GM23338 (cell line): ENCODE data around the gene APOA1.

Source experiments
- CREB1 ChIP-seq: fragments of 250-450 bp; sonication (Bioruptor Pico); IDR thresholded peaks from 2 replicates; pipeline ENCODE4 v1.5.0; 2020; ENCODE audit warnings: low read depth, mild to moderate bottlenecking, moderate library complexity
- EZH2 ChIP-seq: fragments of 200-600 bp; sonication (generic); IDR thresholded peaks from one replicate; pipeline ENCODE4 v1.8.0; 2017; ENCODE audit warnings: antibody characterized with exemption, mild to moderate bottlenecking, low read depth; ENCODE audit not compliant: unreplicated experiment
- EZH2phosphoT487 ChIP-seq: fragments of 200-600 bp; sonication (generic); IDR thresholded peaks from one replicate; pipeline ENCODE4 v1.8.1; 2018; ENCODE audit warnings: antibody characterized with exemption; ENCODE audit not compliant: unreplicated experiment
- JUNB ChIP-seq: IDR thresholded peaks from one replicate; pipeline ENCODE4 v1.6.1; 2016; ENCODE audit warnings: antibody characterized with exemption; ENCODE audit not compliant: unreplicated experiment
- POLR2AphosphoS5 ChIP-seq: IDR thresholded peaks from 2 replicates; pipeline ENCODE4 v1.6.1; 2016; ENCODE audit warnings: antibody characterized with exemption, low read depth
- ZNF114 ChIP-seq: fragments of 250-450 bp; sonication (Bioruptor Pico); IDR thresholded peaks from 2 replicates; pipeline ENCODE4 v1.5.0; 2020; ENCODE audit warnings: mild to moderate bottlenecking, moderate library complexity
- ZNF462 ChIP-seq: fragments of 250-450 bp; sonication (Bioruptor Pico); IDR thresholded peaks from 2 replicates; pipeline ENCODE4 v1.5.0; 2020; ENCODE audit warnings: mild to moderate bottlenecking, moderate library complexity
- TF ChIP-seq, protein P1 (sequence below), 2 experiments: fragments of 200-600 bp in 1 of 2; sonication (generic) in 1 of 2; conservative IDR thresholded peaks; 2 replicates each; pipeline versions ENCODE4 v1.5.1 to v1.6.1; 2016 to 2017; ENCODE audit warnings: antibody characterized with exemption in 2 of 2, low read depth in 2 of 2, mild to moderate bottlenecking in 2 of 2, moderate library complexity in 1 of 2
- TF ChIP-seq, protein P2 (sequence below): IDR thresholded peaks from one replicate; pipeline ENCODE4 v1.6.1; 2018; ENCODE audit warnings: antibody characterized with exemption; ENCODE audit not compliant: unreplicated experiment

DNA sequence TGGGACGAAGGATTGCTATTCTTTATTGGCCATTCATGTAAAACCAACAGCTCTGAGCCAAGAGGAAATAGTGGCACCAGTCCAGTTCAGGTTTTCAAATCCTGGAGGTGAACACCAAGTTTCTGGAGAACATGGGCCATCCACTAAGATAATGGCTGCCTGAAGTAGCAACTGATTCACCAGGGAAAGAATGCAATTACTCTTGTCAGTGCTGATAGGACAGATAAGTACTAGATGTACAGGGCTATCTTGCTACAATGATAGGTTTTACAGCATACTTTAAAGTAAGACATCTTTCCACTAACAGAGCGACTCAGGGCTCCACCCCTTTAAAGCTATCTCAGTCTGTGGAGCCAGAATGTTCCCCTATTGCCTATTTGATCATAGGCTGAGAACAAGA, 36.8 kb upstream of the APOA1 start:
- no peak for TF ChIP-seq CREB1
- TF ChIP-seq, protein P1, sequence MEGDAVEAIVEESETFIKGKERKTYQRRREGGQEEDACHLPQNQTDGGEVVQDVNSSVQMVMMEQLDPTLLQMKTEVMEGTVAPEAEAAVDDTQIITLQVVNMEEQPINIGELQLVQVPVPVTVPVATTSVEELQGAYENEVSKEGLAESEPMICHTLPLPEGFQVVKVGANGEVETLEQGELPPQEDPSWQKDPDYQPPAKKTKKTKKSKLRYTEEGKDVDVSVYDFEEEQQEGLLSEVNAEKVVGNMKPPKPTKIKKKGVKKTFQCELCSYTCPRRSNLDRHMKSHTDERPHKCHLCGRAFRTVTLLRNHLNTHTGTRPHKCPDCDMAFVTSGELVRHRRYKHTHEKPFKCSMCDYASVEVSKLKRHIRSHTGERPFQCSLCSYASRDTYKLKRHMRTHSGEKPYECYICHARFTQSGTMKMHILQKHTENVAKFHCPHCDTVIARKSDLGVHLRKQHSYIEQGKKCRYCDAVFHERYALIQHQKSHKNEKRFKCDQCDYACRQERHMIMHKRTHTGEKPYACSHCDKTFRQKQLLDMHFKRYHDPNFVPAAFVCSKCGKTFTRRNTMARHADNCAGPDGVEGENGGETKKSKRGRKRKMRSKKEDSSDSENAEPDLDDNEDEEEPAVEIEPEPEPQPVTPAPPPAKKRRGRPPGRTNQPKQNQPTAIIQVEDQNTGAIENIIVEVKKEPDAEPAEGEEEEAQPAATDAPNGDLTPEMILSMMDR (conservative IDR thresholded peaks at IDR 0.05; ENCODE audit: low read depth in 2 of 2): no peak
- TF ChIP-seq, protein P2, sequence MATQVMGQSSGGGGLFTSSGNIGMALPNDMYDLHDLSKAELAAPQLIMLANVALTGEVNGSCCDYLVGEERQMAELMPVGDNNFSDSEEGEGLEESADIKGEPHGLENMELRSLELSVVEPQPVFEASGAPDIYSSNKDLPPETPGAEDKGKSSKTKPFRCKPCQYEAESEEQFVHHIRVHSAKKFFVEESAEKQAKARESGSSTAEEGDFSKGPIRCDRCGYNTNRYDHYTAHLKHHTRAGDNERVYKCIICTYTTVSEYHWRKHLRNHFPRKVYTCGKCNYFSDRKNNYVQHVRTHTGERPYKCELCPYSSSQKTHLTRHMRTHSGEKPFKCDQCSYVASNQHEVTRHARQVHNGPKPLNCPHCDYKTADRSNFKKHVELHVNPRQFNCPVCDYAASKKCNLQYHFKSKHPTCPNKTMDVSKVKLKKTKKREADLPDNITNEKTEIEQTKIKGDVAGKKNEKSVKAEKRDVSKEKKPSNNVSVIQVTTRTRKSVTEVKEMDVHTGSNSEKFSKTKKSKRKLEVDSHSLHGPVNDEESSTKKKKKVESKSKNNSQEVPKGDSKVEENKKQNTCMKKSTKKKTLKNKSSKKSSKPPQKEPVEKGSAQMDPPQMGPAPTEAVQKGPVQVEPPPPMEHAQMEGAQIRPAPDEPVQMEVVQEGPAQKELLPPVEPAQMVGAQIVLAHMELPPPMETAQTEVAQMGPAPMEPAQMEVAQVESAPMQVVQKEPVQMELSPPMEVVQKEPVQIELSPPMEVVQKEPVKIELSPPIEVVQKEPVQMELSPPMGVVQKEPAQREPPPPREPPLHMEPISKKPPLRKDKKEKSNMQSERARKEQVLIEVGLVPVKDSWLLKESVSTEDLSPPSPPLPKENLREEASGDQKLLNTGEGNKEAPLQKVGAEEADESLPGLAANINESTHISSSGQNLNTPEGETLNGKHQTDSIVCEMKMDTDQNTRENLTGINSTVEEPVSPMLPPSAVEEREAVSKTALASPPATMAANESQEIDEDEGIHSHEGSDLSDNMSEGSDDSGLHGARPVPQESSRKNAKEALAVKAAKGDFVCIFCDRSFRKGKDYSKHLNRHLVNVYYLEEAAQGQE: no peak
- TF ChIP-seq EZH2: no peak
- TF ChIP-seq JUNB: no peak
- no peak for TF ChIP-seq POLR2AphosphoS5
- no peak for TF ChIP-seq ZNF114 (CRISPR knock-in tag)
- TF ChIP-seq ZNF462 (CRISPR knock-in tag): no peak
- TF ChIP-seq EZH2phosphoT487: no peak
